Liver (tissue), 3 donors: ENCODE data around the gene EYA3.

ENCODE experiments used
- CTCF ChIP-seq: fragments of 150-350 bp; IDR thresholded peaks from 2 replicates; pipeline ENCODE4 v1.5.1; 2017; ENCODE audit warnings: improper control_type of control experiment, low read depth, low read length; ENCODE audit not compliant: missing input control
- RAD21 ChIP-seq, 2 donors: IDR thresholded peaks; 2 replicates each; pipeline ENCODE4 v1.6.1; 2016; ENCODE audit warnings: antibody characterized with exemption in 2 of 2, mild to moderate bottlenecking in 2 of 2
- REST ChIP-seq: IDR thresholded peaks from 2 replicates; pipeline ENCODE4 v1.6.1; 2016; ENCODE audit warnings: antibody characterized with exemption, mild to moderate bottlenecking
- TF ChIP-seq, protein P1 (sequence below): IDR thresholded peaks from 2 replicates; pipeline ENCODE4 v1.6.1; 2016; ENCODE audit warnings: antibody characterized with exemption
- donor health status: healthy.
- donor health status: healthy.

DNA sequence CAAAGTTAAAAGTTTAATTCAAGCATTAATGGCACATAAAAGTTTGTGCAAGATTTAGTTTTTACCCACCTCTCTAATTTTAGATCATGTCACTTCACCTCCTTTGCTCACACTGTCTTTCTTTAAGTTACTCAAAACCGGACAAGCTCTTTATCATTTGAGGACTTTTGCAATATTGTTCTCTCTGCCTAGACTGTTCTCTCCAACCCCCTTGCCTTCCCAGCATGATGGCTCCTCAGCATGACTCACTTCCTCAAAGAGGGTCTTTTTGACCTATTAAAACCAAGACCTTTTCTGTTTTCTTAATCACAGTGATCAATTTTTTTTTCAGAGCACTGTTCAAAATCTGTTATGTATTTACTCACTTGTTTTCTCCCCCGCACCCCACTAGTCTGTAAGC, 67.3 kb downstream of the EYA3 start:
- TF ChIP-seq CTCF: no peak
- TF ChIP-seq RAD21 (IDR thresholded peaks at IDR 0.05): no peak
- TF ChIP-seq, protein P1, sequence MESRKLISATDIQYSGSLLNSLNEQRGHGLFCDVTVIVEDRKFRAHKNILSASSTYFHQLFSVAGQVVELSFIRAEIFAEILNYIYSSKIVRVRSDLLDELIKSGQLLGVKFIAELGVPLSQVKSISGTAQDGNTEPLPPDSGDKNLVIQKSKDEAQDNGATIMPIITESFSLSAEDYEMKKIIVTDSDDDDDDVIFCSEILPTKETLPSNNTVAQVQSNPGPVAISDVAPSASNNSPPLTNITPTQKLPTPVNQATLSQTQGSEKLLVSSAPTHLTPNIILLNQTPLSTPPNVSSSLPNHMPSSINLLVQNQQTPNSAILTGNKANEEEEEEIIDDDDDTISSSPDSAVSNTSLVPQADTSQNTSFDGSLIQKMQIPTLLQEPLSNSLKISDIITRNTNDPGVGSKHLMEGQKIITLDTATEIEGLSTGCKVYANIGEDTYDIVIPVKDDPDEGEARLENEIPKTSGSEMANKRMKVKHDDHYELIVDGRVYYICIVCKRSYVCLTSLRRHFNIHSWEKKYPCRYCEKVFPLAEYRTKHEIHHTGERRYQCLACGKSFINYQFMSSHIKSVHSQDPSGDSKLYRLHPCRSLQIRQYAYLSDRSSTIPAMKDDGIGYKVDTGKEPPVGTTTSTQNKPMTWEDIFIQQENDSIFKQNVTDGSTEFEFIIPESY: no peak
- no peak for TF ChIP-seq REST
